ENCODE data around the gene TXNDC2. TPM values are rescaled to one million over a fixed set of nuclear protein-coding genes. Genes with fewer than 3 reads are reported as not detected.

TXNDC2 gene
- total and polyA plus RNA-seq, 4 donors = under 0.01 to 0.09 TPM; not detected in 2

- TF ChIP-seq, protein P1, sequence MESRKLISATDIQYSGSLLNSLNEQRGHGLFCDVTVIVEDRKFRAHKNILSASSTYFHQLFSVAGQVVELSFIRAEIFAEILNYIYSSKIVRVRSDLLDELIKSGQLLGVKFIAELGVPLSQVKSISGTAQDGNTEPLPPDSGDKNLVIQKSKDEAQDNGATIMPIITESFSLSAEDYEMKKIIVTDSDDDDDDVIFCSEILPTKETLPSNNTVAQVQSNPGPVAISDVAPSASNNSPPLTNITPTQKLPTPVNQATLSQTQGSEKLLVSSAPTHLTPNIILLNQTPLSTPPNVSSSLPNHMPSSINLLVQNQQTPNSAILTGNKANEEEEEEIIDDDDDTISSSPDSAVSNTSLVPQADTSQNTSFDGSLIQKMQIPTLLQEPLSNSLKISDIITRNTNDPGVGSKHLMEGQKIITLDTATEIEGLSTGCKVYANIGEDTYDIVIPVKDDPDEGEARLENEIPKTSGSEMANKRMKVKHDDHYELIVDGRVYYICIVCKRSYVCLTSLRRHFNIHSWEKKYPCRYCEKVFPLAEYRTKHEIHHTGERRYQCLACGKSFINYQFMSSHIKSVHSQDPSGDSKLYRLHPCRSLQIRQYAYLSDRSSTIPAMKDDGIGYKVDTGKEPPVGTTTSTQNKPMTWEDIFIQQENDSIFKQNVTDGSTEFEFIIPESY (IDR thresholded peaks at IDR 0.05) = no peak
- no peak for TF ChIP-seq HNF4A (conservative IDR thresholded peaks at IDR 0.05)
- no peak for TF ChIP-seq EGR1 (IDR thresholded peaks at IDR 0.05; ENCODE audit: low read depth in 2 of 2)
- no peak for TF ChIP-seq FOXA2 (IDR thresholded peaks at IDR 0.05)
- no peak for TF ChIP-seq NR2F2 (IDR thresholded peaks at IDR 0.05)
Measured at GRCh38 chr18:9925369-9925768, 39.6 kb downstream of the TXNDC2 start (continued).

DNA sequence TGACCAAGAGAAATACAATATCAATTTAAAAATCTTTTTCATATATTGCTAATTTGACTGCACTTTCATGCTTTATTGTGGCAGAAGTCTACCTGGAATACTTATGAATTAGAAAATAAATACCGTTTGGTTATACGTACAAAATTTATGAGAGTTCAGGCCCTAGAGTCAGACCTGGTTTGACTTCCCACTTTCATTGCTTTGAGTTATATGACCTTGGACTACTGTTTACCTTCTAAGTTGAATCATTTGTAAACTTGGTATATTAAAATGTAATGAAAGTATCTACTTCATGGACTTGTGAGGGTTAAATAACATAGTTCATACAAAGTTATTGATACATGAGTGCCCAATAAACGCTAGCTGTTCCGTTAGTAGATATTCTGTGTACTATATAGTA, 40.0 kb downstream of the TXNDC2 start:
- peaks cover 2 to 14% (median 8%) of the 10 kb centered on the region in 4 donors for H3K4me1 ChIP-seq (ENCODE audit: control insufficient read depth in 4 of 4, insufficient read depth in 4 of 4, low read length in 3 of 4)
- no peaks in the 10 kb centered on the region for H3K36me3 ChIP-seq (ENCODE audit: control insufficient read depth in 4 of 4, insufficient read depth in 3 of 4, low read depth in 1 of 4, low read length in 3 of 4)
- no peak overlapping the region for H3K27ac ChIP-seq (ENCODE audit: low read depth in 1 of 2, low read length in 2 of 2)
- no peaks in the 10 kb centered on the region for H3K9me3 ChIP-seq (ENCODE audit: control insufficient read depth in 4 of 4, low read length in 3 of 4)
- TF ChIP-seq NR2F2 (IDR thresholded peaks at IDR 0.05) = no peak
- TF ChIP-seq FOXA1 (IDR thresholded peaks at IDR 0.05) = no peak
- TF ChIP-seq MAX (IDR thresholded peaks at IDR 0.05) = no peak
- TF ChIP-seq EGR1 (IDR thresholded peaks at IDR 0.05; ENCODE audit: low read depth in 2 of 2) = no peak
- TF ChIP-seq YY1 (IDR thresholded peaks at IDR 0.05) = no peak
- TF ChIP-seq, protein P2, sequence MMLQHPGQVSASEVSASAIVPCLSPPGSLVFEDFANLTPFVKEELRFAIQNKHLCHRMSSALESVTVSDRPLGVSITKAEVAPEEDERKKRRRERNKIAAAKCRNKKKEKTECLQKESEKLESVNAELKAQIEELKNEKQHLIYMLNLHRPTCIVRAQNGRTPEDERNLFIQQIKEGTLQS (IDR thresholded peaks at IDR 0.05) = no peak
- no peak for TF ChIP-seq CTCF (IDR thresholded peaks at IDR 0.05; ENCODE audit: low read depth, low read length, missing input control)
- no peak for TF ChIP-seq RXRA (IDR thresholded peaks at IDR 0.05)
- no peak for TF ChIP-seq RAD21 (IDR thresholded peaks at IDR 0.05)
- no peak for TF ChIP-seq SP1 (IDR thresholded peaks at IDR 0.05)
- TF ChIP-seq GABPA (IDR thresholded peaks at IDR 0.05 in 1 of 2, conservative IDR thresholded peaks at IDR 0.05 in 1 of 2) = no peak
- no peak for TF ChIP-seq FOXA2 (IDR thresholded peaks at IDR 0.05)
- no peak for TF ChIP-seq HNF4G (IDR thresholded peaks at IDR 0.05)
- TF ChIP-seq REST (IDR thresholded peaks at IDR 0.05) = no peak
- no peak for TF ChIP-seq JUND (IDR thresholded peaks at IDR 0.05)
- TF ChIP-seq TAF1 (conservative IDR thresholded peaks at IDR 0.05) = no peak
- no peak for TF ChIP-seq HNF4A (conservative IDR thresholded peaks at IDR 0.05)
- TF ChIP-seq, protein P1 (IDR thresholded peaks at IDR 0.05) = no peak
- no peaks in the 10 kb centered on the region for H3K27me3 ChIP-seq (ENCODE audit: control insufficient read depth in 4 of 4, insufficient read depth in 4 of 4, low read length in 3 of 4)
- no peak overlapping the region for H3K4me3 ChIP-seq (ENCODE audit: low read depth in 1 of 3, low read length in 3 of 3)
- DNase-seq (ENCODE audit: low spot score) = no peak
- no peak overlapping the region for H3K9ac ChIP-seq (ENCODE audit: low read depth in 1 of 2, low read length in 2 of 2)
- 83% methylated on average over 4 of the region's 4 CpGs for WGBS

All from liver (tissue), 9 donors.